NCI-H128 (cell line): ENCODE results near the gene ARHGEF3.
"Not testable (repeated sequence)": the region's sequence is repeated elsewhere in the genome, so short reads cannot be mapped to it uniquely, and the experiment has no call there.

Experiments
- DNase-seq: peaks from one replicate; lab custom pipeline; 2025; ENCODE audit not compliant: unreplicated experiment; lab: John Stamatoyannopoulos, UW

Gene ARHGEF3

GRCh38 chr3:56772952-56773938, 28.5 kb downstream of the ARHGEF3 start:
- DNase-seq = no peak

GRCh38 chr3:56771376-56771775, 30.4 kb downstream of the ARHGEF3 start:
- DNase-seq = no peak

GRCh38 chr3:56769116-56769707, 32.5 kb downstream of the ARHGEF3 start:
- DNase-seq = no peak

- no peak for DNase-seq
These were observed 36.7 kb downstream of the ARHGEF3 start for GRCh38 chr3:56764904-56765547.

- no peak for DNase-seq
These were observed 37.6 kb downstream of the ARHGEF3 start for GRCh38 chr3:56764184-56764583.

GRCh38 chr3:56763233-56763632, 38.5 kb downstream of the ARHGEF3 start:
- no peak for DNase-seq

- DNase-seq = no peak
These were observed 39.0 kb downstream of the ARHGEF3 start for GRCh38 chr3:56762718-56763117.

- DNase-seq = no peak
These were observed 39.7 kb downstream of the ARHGEF3 start for GRCh38 chr3:56761887-56762651.

GRCh38 chr3:56761023-56761422, 40.7 kb downstream of the ARHGEF3 start:
- DNase-seq = no peak

GRCh38 chr3:56759532-56759931, 42.2 kb downstream of the ARHGEF3 start:
- no peak for DNase-seq

- DNase-seq = no peak
These were observed 43.2 kb downstream of the ARHGEF3 start for GRCh38 chr3:56758539-56758981.

- DNase-seq = not testable (repeated sequence)
These were observed 43.7 kb downstream of the ARHGEF3 start for GRCh38 chr3:56758042-56758441.

- no peak for DNase-seq
These were observed 46.9 kb downstream of the ARHGEF3 start for GRCh38 chr3:56754741-56755417.

GRCh38 chr3:56753206-56753820, 48.4 kb downstream of the ARHGEF3 start:
- DNase-seq = no peak

GRCh38 chr3:56751056-56751707, 50.6 kb downstream of the ARHGEF3 start:
- no peak for DNase-seq

- no peak for DNase-seq
These were observed 53.0 kb downstream of the ARHGEF3 start for GRCh38 chr3:56748663-56749231.

- no peak for DNase-seq
These were observed 54.6 kb downstream of the ARHGEF3 start for GRCh38 chr3:56747150-56747549.

GRCh38 chr3:56744016-56744415, 57.7 kb downstream of the ARHGEF3 start:
- DNase-seq = no peak

GRCh38 chr3:56742887-56743286, 58.9 kb downstream of the ARHGEF3 start:
- DNase-seq = no peak
